A673 (cell line): ENCODE data around the gene TNRC6C. TPM values are rescaled to one million over a fixed set of nuclear protein-coding genes. Genes with fewer than 3 reads are reported as not detected.

Source experiments
- BruUV-seq: library from RNA; stranded (reverse); fragments of 400-500 nt; replicated peaks from 2 replicates; lab custom pipeline; 2021; lab: Mats Ljungman, UMichigan
- CTCF ChIA-PET: fragments of 300-600 bp; sonication (Branson Sonifier 250); formaldehyde crosslinking; loops from one replicate; lab custom pipeline; 2022; ENCODE audit warnings: antibody characterized with exemption; lab: Charles Lee
- POLR2A ChIA-PET: fragments of 300-600 bp; sonication (Branson Sonifier 250); formaldehyde crosslinking; loops from one replicate; lab custom pipeline; 2022; ENCODE audit warnings: antibody characterized with exemption; ENCODE audit not compliant: low non-redundant PET; lab: Charles Lee
- DNase-seq: peaks from one replicate; pipeline ENCODE4 v3.0.0-alpha.2; 2015; ENCODE audit warnings: low spot score
- H3K27ac ChIP-seq: fragments of 200-600 bp; sonication (generic); 2 replicates; pipeline ENCODE4 v1.5.1; 2016; ENCODE audit warnings: mixed run types, low read depth, mild to moderate bottlenecking, mixed read lengths, antibody characterized with exemption, low read length; ENCODE audit not compliant: poor library complexity, severe bottlenecking
- H3K27me3 ChIP-seq: fragments of 200-600 bp; sonication (generic); replicated peaks from 2 replicates; pipeline ENCODE4 v1.6.1; 2017; ENCODE audit warnings: mixed run types, low read depth, mild to moderate bottlenecking, mixed read lengths, antibody characterized with exemption, low read length; ENCODE audit not compliant: insufficient read depth, poor library complexity
- H3K36me3 ChIP-seq: fragments of 200-600 bp; sonication (generic); 2 replicates; pipeline ENCODE4 v1.6.1; 2016; ENCODE audit warnings: mixed run types, mild to moderate bottlenecking, mixed read lengths, antibody characterized with exemption, low read length; ENCODE audit not compliant: insufficient read depth, poor library complexity, severe bottlenecking
- H3K4me1 ChIP-seq: fragments of 200-600 bp; sonication (generic); 2 replicates; pipeline ENCODE4 v1.6.1; 2017; ENCODE audit warnings: mixed run types, mild to moderate bottlenecking, mixed read lengths, antibody characterized with exemption, low read length; ENCODE audit not compliant: insufficient read depth, poor library complexity, severe bottlenecking
- H3K4me3 ChIP-seq: fragments of 200-600 bp; sonication (generic); 2 replicates; pipeline ENCODE4 v1.5.1; 2016; ENCODE audit warnings: low read depth, mixed run types, mild to moderate bottlenecking, mixed read lengths, low read length; ENCODE audit not compliant: poor library complexity, severe bottlenecking
- H3K9me3 ChIP-seq: fragments of 200-600 bp; sonication (generic); 2 replicates; pipeline ENCODE4 v1.6.1; 2016; ENCODE audit warnings: mixed run types, low read depth, mild to moderate bottlenecking, mixed read lengths, antibody characterized with exemption, low read length; ENCODE audit not compliant: poor library complexity, severe bottlenecking
- EZH2 ChIP-seq: fragments of 200-600 bp; sonication (generic); IDR thresholded peaks from 2 replicates; pipeline ENCODE4 v1.6.1; 2017; ENCODE audit warnings: borderline replicate concordance, low read depth, mild to moderate bottlenecking, mixed read lengths, antibody characterized with exemption, low read length; ENCODE audit not compliant: poor library complexity, severe bottlenecking
- intact Hi-C: fragments of 100-400 bp; cut with micrococcal nuclease; formaldehyde crosslinking; loops from one replicate; pipeline ENCODE4 v1.10.0; 2022; ENCODE audit not compliant: unreplicated experiment
- total RNA-seq: library from RNA; stranded (reverse); gene quantifications from 2 replicates; pipeline ENCODE4 v1.2.3, GENCODE V29; 2021
- TF ChIP-seq, protein P1 (sequence below): fragments of 300-800, 200-600 bp; sonication (generic); conservative IDR thresholded peaks from 2 replicates; pipeline ENCODE4 v1.5.1; 2017; ENCODE audit warnings: low read depth, mild to moderate bottlenecking, antibody characterized with exemption, low read length, moderate library complexity, mixed read lengths

Gene TNRC6C
- total RNA-seq, 1 experiment from 2014 or later: 26.7 TPM

DNA sequence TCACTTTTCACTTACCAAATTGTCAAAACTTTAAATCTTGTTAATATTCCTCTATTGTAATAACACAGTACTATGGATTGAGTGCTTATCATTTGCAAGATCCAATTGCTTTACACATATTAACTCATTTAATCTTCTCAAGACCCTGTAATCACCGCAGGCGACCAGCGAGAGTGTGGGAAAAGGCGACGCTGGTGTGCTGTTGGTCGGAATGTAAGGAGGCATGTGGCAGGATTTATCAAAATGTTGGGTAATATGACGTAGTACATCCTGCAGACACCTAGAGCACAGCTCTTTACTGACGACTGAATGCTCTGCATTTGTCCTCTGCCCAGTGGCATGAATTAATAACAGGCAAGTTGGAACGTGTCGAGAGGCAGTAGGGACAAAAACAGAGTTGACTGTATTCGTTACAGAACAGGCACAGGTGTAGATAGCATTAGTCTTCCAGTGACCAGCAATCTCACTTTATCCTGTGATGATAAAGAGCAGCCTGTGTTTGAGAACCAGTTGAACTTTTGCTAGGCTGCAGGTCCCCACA, 80.3 kb downstream of the TNRC6C start:
- TF ChIP-seq EZH2: no peak
- TF ChIP-seq, protein P1, sequence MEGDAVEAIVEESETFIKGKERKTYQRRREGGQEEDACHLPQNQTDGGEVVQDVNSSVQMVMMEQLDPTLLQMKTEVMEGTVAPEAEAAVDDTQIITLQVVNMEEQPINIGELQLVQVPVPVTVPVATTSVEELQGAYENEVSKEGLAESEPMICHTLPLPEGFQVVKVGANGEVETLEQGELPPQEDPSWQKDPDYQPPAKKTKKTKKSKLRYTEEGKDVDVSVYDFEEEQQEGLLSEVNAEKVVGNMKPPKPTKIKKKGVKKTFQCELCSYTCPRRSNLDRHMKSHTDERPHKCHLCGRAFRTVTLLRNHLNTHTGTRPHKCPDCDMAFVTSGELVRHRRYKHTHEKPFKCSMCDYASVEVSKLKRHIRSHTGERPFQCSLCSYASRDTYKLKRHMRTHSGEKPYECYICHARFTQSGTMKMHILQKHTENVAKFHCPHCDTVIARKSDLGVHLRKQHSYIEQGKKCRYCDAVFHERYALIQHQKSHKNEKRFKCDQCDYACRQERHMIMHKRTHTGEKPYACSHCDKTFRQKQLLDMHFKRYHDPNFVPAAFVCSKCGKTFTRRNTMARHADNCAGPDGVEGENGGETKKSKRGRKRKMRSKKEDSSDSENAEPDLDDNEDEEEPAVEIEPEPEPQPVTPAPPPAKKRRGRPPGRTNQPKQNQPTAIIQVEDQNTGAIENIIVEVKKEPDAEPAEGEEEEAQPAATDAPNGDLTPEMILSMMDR: no peak
- intact Hi-C loops: no loop called here
- no peak overlapping the region for H3K27ac ChIP-seq
- ChIA-PET CTCF (no interaction called here), POLR2A (no interaction called here)
- H3K9me3 ChIP-seq: no peaks in the 10 kb centered on the region
- DNase-seq: no peak
- H3K36me3 ChIP-seq: peaks cover 5% of the 10 kb centered on the region
- H3K27me3 ChIP-seq: no peaks in the 10 kb centered on the region
- H3K4me3 ChIP-seq: no peak overlapping the region
- peaks cover 21% of the 10 kb centered on the region for H3K4me1 ChIP-seq
- BruUV-seq: no TSS peak

DNA sequence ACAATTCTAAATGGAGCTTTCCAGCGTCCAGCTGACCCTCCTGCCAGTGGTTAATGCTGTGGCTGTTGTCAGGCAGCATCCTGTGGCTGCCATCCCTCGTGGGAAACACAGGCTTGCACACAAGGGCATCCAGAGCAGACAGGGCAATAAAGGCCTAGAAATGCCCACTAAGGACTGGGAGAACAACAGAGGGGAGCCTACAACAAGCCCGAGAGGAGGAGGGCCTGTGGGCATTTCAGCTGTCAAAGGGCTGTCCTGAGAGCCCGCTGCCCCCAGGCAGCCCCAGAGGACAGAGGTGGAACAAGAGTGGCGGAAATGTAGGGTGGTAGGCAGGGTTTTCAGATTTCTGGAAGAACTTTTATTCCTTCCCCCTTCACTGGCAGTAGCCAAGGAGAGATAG, 81.1 kb downstream of the TNRC6C start:
- intact Hi-C loops: no loop called here
- Histone ChIP-seq H3K27ac (no peak overlapping the region), H3K4me3 (no peak overlapping the region), H3K27me3 (no peaks in the 10 kb centered on the region), H3K9me3 (no peaks in the 10 kb centered on the region), H3K36me3 (peaks cover 5% of the 10 kb centered on the region), H3K4me1 (peaks cover 21% of the 10 kb centered on the region)
- no TSS peak for BruUV-seq
- ChIA-PET POLR2A (interaction anchor here (0.6 kb wide), 1 partner anchor 1070 kb away, joined by 3 read pairs; no protein-coding TSS in a partner anchor), CTCF (no interaction called here)
- DNase-seq: no peak
- no peak for TF ChIP-seq EZH2

DNA sequence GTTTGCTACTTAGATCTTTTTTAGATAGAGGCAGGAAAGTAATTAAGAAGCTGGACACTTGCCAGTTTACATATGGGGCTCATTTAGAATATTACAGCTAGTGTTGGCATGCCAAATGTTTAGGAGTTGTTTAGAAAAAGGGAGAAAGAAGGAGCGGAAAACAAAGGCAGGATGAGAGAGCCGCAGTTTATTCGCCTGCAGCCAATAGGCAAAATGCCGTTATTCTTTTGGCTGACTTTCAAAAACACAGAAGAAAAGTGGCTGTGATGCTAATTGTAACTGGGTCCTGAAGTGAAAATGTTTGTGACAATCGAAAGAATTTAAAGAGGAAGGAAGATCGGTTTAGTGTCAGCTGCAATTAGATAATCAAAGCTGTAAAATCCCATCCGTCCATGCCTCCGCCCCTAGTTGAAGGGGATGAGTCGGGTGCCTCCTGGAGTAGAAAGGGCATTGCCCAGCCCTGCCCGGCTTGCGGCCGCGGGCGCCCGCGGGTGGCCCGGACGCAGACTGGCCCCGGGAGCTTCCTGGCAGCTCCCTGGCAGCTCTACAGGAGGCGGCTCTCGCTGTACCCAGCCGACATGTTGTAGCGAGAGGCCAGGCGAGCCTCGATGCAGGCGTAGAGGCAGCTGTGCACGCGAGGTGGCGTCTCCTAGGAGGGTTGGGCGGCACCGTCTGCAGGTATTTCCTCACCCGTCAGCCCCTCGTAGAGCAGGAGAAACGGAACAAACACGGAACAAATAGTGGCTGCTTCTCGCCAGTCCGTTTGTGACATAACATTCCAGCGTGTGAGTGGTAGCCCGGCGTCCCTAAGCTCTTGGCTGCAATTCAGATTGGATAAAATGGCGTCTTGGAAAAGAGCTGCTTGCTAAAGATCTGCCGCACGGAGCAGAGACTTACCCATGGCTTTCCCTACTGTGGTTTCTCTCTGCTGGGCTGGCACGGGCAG, 82.2 kb downstream of the TNRC6C start:
- H3K4me3 ChIP-seq: peak overlapping the region; percentile 61
- ChIA-PET POLR2A (interaction anchor here (0.6 to 1.2 kb wide), 2 partner anchors 82 to 1547 kb away, joined by 3 to 5 read pairs; partner anchors contain the start of gene TNRC6C), CTCF (interaction anchor here (0.6 to 1.8 kb wide), 6 partner anchors 21 to 611 kb away, joined by 3 to 6 read pairs (median 4); partner anchors contain the start of gene TK1)
- no peaks in the 10 kb centered on the region for H3K27me3 ChIP-seq
- H3K9me3 ChIP-seq: no peaks in the 10 kb centered on the region
- no TSS peak for BruUV-seq
- peaks cover 21% of the 10 kb centered on the region for H3K4me1 ChIP-seq
- no peaks in the 10 kb centered on the region for H3K36me3 ChIP-seq
- intact Hi-C loops: no loop called here
- peak; percentile 81 for DNase-seq
- H3K27ac ChIP-seq: peak overlapping the region; percentile 93
- no peak for TF ChIP-seq EZH2
- TF ChIP-seq, protein P1: peak; percentile 31; the same call in 1 of the 2 replicates
